Stimulated activated CD4-positive, alpha-beta T cell treated with anti-CD3 and anti-CD28 coated beads, Interleukin-1b, Interleukin-23, amount 100 ng/mL, for 48 hours (primary cell): ENCODE measurements around the gene ZSCAN22.

ENCODE experiments used
- DNase-seq: peaks from one replicate; pipeline ENCODE4 v3.0.0-alpha.2; 2020

The ZSCAN22 gene

GRCh38 chr19:58380037-58380661, 53.4 kb downstream of the ZSCAN22 start:
- DNase-seq, result no peak

DNA sequence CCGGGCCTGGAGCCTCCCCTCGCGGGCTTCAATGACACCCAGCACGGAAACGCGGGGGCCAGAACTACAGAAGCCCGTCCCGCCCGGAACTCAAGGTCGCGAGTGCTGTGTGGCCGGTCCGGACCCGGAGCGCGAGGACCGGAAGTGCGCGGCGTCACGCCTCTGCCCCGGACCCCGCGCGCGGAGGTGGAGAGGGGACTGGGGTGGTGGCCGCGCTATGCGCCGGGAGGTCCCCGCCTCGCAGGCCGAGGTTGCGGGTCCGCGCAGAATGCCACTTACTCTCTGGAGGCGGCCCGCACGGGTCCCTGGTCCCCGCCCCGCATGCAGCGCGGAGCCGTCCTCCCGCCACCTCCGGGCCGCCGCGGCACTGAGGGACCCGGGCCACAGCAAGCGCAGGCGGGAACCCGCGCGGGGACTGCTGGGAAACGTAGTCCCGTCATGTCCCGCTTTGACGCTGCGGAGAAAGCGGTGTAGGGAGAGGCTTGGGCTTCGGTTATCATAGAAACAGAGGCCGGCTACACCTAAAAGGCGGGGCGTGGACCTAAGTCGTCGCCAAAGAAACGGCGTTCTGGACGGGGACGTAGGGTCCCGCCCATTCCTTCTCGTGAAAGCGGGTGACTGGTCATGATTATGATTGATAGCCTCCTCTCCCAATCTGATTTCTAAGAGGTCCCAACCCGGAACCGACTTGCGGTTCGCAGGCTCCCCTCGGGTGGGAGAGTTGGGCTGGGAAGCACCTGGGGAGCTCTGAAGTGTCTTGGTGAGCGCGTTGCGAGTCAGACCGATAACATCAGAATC, 54.1 kb downstream of the ZSCAN22 start, which contains the start of gene ZNF837:
Gene ZNF837 (minus strand): TSS at position 369 of the 798 bp plus-strand sequence. CDS start 11,698 bp downstream, outside the sequence.
- DNase-seq, result peak; percentile 99

DNA sequence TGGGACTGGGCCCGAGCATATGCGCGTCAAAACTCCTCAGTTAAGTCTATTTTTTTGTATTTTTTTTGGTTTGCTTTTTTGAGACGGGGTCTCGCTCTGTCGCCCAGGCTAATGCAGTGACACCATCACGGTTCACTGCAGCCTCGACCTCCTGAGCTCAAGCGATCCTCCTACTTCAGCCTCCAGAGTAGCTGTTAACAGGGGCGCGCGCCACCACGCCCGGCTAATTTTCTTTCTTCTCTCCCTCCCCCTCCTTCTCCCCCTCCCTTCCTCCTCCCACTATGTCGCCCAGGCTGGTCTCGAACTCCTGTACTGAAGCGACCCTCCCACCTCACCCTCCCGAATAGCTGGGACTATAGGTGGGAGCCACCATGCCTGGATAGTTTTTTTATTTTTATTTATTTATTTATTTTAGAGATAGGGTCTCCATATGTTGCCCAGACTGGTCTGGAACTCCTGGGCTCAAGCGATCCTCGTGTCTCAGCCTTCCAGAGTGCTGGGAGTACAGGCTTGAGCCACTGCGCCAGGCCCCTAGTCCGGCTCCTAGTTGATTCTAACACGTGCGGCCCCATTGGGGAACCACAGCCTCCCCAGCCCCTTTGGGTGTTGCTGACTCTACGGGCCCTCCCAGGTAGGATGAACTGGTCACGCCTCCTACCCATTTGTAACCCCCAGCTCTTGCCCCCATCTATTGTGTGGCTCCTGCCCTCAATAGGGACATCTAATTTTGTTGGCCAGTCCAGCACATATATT, 54.8 kb downstream of the ZSCAN22 start:
- DNase-seq, result no peak

DNA sequence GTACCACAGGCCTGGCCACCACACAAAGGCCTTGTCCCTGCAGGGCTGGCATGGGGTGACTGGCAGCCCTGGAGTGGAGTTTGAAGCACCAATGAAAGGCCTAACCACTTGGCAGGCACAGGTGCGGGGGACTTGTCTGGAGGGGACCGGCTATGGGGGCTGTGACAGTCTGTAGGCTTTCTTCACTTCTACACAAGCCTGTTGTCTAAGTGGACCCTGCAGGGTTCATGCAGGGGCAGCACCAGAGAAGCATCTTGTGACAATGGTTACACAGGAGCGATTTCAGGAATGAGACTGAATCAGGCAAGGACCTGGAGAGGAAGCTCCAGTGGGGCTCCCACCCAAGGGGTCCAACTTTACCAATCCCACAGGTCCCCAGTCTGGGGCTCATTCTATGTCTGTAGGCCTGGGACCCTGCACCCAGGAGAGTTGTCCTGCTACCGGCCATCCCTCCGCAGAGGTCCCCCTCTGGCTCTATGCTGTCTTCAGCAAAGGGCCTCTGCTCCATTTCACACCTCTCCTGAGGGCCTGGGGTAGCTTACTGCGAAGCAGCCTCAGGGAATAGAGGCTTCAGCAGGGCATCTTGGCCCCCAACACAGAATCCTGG, 56.3 kb downstream of the ZSCAN22 start:
- no peak for DNase-seq

DNA sequence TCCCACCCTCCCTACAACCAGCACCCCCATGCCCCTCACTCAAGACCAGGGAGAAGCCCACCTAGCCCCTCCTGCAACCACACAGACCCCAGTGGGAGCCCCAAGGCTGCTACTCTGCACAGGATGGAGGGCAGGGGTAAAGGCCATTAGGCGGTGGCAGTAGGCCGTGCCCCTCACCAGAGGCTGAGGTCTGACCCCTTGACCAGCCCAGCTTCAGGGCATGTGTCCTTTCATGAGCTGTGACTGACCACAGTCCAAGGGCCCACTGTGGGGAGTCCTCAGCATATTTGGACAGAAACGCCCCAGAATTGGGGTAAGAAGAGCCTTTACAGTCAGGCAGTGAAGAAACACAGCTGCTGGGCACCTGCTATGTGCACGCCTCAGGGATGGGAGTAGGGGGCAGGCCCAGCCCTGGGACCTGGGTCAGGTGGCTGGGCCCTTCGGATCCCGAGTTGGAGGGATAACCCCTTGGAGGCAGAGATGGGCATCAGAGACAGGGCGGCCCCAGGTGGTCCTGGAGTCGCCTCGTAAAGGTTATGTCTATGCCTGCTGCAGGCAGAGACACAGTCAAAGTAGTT, 58.6 kb downstream of the ZSCAN22 start:
- no peak for DNase-seq

GRCh38 chr19:58385891-58386575, 59.2 kb downstream of the ZSCAN22 start:
- peak; percentile 44 for DNase-seq

GRCh38 chr19:58386576-58387337, 60.0 kb downstream of the ZSCAN22 start, which contains the start of gene RPS5:
Gene RPS5, plus strand, starts transcription at chr19:58387269. Its CDS starts 869 bp downstream, at chr19:58388138.
- peak; percentile 98 for DNase-seq

GRCh38 chr19:58387338-58388174, 60.8 kb downstream of the ZSCAN22 start:
- DNase-seq, result no peak

- no peak for DNase-seq
Observed at GRCh38 chr19:58388175-58388526, 61.4 kb downstream of the ZSCAN22 start.
